ENCODE measurements around the gene DGKZ. TPM values are rescaled to one million over a fixed set of nuclear protein-coding genes. Genes with fewer than 3 reads are reported as not detected.
A peak's percentile ranks its signal among the peaks of the same experiment; 100 is the strongest.

DGKZ gene
- polyA plus RNA-seq, 3 donors = 30.4 to 217 (median 33.4) TPM

DNA sequence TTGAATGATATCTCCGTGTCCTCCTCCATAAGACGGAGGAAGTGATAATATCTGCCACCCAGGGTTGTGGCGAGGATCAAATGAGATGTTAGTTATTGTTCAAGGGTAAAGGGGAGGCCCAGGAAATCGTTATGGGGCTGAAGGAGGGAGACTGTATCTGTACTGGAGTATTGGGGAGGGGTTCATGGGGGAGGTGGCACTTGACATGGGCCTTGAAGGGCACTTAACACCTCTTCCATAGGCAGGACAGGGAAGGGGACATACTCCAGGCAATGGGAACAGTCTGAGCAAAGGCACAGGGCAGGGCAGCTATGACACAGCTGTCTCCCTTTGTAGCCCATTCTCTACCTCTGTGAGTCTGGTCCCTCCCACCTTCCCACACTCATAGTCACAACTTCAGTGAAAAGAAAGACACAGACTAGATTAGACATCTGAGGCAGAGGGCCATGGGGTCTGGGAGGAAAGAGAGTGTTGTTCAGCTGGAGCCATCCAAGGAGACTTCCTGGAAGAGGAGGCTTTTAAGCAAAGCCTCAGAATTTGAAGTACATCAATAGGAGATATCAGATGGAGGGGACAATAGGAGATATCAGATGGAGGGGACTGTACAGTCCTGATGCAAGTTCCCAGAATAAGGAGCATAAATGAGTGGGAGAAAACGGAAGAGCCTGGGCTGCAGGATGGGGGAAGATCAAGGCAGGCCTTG lies 15.8 kb upstream of the DGKZ start:
- Histone ChIP-seq H3K36me3 (replicated peaks in 1 of 2; ENCODE audit: control insufficient read depth in 1 of 2, insufficient read depth in 2 of 2, low read length in 2 of 2) (no peaks in the 10 kb centered on the region), H4K20me1 (ENCODE audit: insufficient read depth, low read length) (peaks cover 15% of the 10 kb centered on the region), H3K9ac (ENCODE audit: insufficient read depth, low read length, poor library complexity, severe bottlenecking) (no peak overlapping the region), H3K9me3 (replicated peaks in 1 of 2; ENCODE audit: control insufficient read depth in 1 of 2, insufficient read depth in 1 of 2, low read length in 2 of 2) (peaks cover 0 to 7% of the 10 kb centered on the region in 2 donors), H3K27ac (ENCODE audit: low read depth in 1 of 2, low read length in 2 of 2) (no peak overlapping the region), H3K4me2 (replicated peaks; ENCODE audit: extremely low read depth, low read length, poor library complexity, severe bottlenecking) (no peak overlapping the region), H2AFZ (ENCODE audit: insufficient read depth, low read depth, low read length, poor library complexity, severe bottlenecking) (no peak overlapping the region), H3K27me3 (ENCODE audit: control insufficient read depth in 2 of 2, insufficient read depth in 2 of 2, low read length in 2 of 2) (peaks cover 14 to 46% of the 10 kb centered on the region in 2 donors), H3K4me3 (replicated peaks in 1 of 3; ENCODE audit: low read depth in 2 of 3, low read length in 3 of 3) (no peak overlapping the region), H3K79me2 (ENCODE audit: insufficient read depth, low read length) (no peaks in the 10 kb centered on the region), H3K4me1 (ENCODE audit: control insufficient read depth in 1 of 2, insufficient read depth in 2 of 2, low read length in 2 of 2) (peaks cover 56 to 68% of the 10 kb centered on the region in 2 donors)
- intact Hi-C loops (cut with micrococcal nuclease) = no loop called here
- Mint-ChIP-seq H3K36me3 (peaks cover 7 to 18% of the 10 kb centered on the region in 2 donors), H3K27me3 (ENCODE audit: low read depth in 3 of 3) (peaks cover 55 to 76% (median 59%) of the 10 kb centered on the region in 3 donors), H3K4me1 (peaks cover 64% of the 10 kb centered on the region), H3K27ac (peak overlapping the region in 1 of 7 donors; percentile 26), H3K4me3 (peak overlapping the region; percentile 56 to 87), H3K9me3 (peaks cover 0 to 9% (median 4%) of the 10 kb centered on the region in 7 donors)
- DNase-seq = no peak
- 100% methylated on average over 1 of the region's 5 CpGs for WGBS (ENCODE audit: insufficient coverage)
- TF ChIP-seq, protein P1, sequence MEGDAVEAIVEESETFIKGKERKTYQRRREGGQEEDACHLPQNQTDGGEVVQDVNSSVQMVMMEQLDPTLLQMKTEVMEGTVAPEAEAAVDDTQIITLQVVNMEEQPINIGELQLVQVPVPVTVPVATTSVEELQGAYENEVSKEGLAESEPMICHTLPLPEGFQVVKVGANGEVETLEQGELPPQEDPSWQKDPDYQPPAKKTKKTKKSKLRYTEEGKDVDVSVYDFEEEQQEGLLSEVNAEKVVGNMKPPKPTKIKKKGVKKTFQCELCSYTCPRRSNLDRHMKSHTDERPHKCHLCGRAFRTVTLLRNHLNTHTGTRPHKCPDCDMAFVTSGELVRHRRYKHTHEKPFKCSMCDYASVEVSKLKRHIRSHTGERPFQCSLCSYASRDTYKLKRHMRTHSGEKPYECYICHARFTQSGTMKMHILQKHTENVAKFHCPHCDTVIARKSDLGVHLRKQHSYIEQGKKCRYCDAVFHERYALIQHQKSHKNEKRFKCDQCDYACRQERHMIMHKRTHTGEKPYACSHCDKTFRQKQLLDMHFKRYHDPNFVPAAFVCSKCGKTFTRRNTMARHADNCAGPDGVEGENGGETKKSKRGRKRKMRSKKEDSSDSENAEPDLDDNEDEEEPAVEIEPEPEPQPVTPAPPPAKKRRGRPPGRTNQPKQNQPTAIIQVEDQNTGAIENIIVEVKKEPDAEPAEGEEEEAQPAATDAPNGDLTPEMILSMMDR (IDR thresholded peaks at IDR 0.05) = no peak

DNA sequence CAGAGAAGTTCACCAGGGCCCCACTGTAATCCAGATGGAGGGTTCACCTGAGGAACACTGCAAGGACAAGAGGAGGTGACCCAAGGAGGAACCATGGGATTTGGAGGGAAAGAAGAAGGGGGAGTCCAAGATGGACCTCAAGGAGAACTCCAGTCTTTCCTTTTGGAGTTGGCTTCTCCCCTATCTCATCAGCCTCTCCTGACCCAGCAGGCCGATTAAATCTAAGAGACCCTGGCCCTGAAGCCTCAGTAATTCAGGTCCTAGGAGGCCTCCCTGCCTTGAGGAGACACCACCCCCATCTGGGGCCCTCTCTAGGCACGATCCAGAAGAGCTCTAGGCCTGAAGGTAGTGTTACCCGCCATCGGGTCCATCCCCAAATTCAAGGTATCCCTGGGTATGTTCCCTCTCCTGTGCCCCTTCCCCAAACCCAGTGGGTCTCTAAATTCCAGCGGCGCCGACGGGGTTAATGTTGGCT lies 15.1 kb upstream of the DGKZ start:
- intact Hi-C loops (cut with micrococcal nuclease) = no loop called here
- Histone ChIP-seq H4K20me1 (ENCODE audit: insufficient read depth, low read length) (peaks cover 15% of the 10 kb centered on the region), H3K9ac (ENCODE audit: insufficient read depth, low read length, poor library complexity, severe bottlenecking) (no peak overlapping the region), H3K36me3 (replicated peaks in 1 of 2; ENCODE audit: control insufficient read depth in 1 of 2, insufficient read depth in 2 of 2, low read length in 2 of 2) (no peaks in the 10 kb centered on the region), H3K4me1 (ENCODE audit: control insufficient read depth in 1 of 2, insufficient read depth in 2 of 2, low read length in 2 of 2) (peaks cover 61 to 73% of the 10 kb centered on the region in 2 donors), H3K27ac (ENCODE audit: low read depth in 1 of 2, low read length in 2 of 2) (no peak overlapping the region), H3K9me3 (replicated peaks in 1 of 2; ENCODE audit: control insufficient read depth in 1 of 2, insufficient read depth in 1 of 2, low read length in 2 of 2) (peaks cover 0 to 7% of the 10 kb centered on the region in 2 donors), H3K4me2 (replicated peaks; ENCODE audit: extremely low read depth, low read length, poor library complexity, severe bottlenecking) (peak overlapping the region; percentile 78), H3K27me3 (ENCODE audit: control insufficient read depth in 2 of 2, insufficient read depth in 2 of 2, low read length in 2 of 2) (peaks cover 14 to 46% of the 10 kb centered on the region in 2 donors), H3K79me2 (ENCODE audit: insufficient read depth, low read length) (no peaks in the 10 kb centered on the region), H3K4me3 (replicated peaks in 1 of 3; ENCODE audit: low read depth in 2 of 3, low read length in 3 of 3) (peak overlapping the region in 1 of 3 experiments; percentile 64), H2AFZ (ENCODE audit: insufficient read depth, low read depth, low read length, poor library complexity, severe bottlenecking) (no peak overlapping the region)
- Mint-ChIP-seq H3K27ac (peak overlapping the region in 1 of 7 donors; percentile 43), H3K36me3 (peaks cover 7 to 18% of the 10 kb centered on the region in 2 donors), H3K27me3 (ENCODE audit: low read depth in 3 of 3) (peaks cover 48 to 69% (median 58%) of the 10 kb centered on the region in 3 donors), H3K4me3 (peak overlapping the region; percentile 56 to 87), H3K4me1 (peaks cover 64% of the 10 kb centered on the region), H3K9me3 (peaks cover 0 to 9% (median 4%) of the 10 kb centered on the region in 7 donors)
- 43% methylated on average over 8 of the region's 8 CpGs for WGBS (ENCODE audit: insufficient coverage)
- DNase-seq = no peak
- TF ChIP-seq, protein P1 (IDR thresholded peaks at IDR 0.05) = no peak

Data from CD14-positive monocyte (primary cell).